CD4-positive, alpha-beta T cell treated with Interleukin-6 at 100 ng/mL for 8 hours (primary cell): ENCODE results near the gene GAS1.

Source experiments
- DNase-seq: peaks from one replicate; pipeline ENCODE4 v3.0.0-alpha.2; 2020; ENCODE audit warnings: mixed read lengths, low spot score

GAS1 gene, protein sequence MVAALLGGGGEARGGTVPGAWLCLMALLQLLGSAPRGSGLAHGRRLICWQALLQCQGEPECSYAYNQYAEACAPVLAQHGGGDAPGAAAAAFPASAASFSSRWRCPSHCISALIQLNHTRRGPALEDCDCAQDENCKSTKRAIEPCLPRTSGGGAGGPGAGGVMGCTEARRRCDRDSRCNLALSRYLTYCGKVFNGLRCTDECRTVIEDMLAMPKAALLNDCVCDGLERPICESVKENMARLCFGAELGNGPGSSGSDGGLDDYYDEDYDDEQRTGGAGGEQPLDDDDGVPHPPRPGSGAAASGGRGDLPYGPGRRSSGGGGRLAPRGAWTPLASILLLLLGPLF

GRCh38 chr9:86947146-86948073 is at the start of gene GAS1:
GAS1 (minus strand) TSS chr9:86947506; CDS start chr9:86946779, 727 bp downstream.
- peak; percentile 68 for DNase-seq

DNA sequence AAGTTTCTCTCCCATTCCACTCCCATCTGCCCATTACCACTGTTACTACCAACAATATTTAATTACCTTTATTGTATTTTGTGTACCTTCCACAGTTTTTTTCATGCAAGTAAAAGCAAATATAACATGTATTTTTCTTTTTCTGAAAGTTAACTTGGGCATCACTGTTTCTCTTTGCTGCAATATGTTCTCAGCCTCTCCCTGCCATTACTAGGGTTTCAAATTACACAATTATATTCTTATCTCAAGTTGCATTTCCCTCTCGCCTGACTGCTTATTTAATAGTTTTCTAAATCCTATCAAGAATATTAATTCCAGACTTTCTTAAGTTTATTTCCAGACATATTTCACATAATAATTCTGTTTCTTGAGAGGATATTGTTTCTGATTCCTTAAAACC is 46.9 kb upstream of the GAS1 start:
- no peak for DNase-seq

DNA sequence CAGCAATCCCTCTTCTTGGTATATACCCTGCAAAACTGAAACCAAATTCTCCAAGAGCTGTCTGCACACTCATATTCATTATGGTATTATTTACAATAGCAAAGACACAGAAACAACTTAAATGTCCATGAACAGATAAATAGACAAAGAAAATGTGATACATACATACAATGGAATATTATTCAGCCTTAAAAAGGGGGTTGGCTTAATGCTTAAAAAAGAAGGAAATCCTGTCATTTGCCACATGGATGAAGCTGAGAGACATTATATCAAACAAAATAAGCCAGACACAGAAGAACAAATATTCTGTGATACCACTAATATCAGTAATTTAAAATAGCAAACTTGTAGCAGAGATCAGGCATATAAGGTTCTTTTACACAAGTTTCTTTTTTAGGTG is 46.5 kb upstream of the GAS1 start:
- DNase-seq, result no peak

- no peak for DNase-seq
Observed at GRCh38 chr9:86991077-86991476, 43.8 kb upstream of the GAS1 start.

DNA sequence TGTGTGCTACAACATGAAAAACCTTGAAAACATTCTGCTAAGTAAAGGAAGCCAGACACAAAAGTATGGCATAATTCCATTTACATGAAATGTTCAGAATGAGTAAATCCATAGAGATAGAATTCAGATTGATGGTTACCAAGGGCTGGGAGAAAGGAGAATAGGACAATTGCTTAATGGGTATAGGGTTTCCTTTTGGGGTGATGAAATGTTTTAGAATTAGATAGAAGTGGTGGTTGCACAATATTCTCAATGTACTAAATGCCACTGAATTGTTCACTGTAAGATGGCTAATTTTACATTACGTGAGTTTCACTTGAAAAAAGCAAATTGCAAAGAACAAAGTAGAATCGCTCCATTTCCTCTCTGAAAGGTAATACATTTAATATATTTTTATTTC is 43.0 kb upstream of the GAS1 start:
- DNase-seq, result no peak

GRCh38 chr9:86987900-86988299 is 40.6 kb upstream of the GAS1 start:
- no peak for DNase-seq

DNA sequence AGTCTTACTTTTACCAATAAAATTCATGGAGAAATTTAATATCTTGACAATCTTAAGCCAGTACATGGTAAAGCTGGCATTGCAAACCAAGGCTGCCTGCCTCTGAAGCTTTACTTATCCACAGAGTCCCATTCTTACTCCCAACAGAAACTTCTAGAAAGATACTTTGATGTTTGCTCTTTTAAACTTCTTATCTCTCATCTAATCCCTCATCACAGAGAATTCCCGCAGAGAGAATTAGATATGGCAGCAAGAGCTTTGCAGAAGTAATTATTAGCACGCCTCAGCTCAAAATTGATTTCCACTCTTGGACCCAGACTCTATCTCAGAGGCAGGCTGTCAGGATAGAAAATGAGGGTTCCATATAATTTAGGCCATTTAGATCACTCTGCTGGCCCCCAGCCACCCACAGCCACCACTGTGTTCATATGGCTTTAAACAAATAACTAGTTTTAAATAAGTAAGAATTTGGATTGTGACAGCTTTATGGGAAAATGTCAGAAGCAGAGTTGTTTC is 37.9 kb upstream of the GAS1 start:
- no peak for DNase-seq

DNA sequence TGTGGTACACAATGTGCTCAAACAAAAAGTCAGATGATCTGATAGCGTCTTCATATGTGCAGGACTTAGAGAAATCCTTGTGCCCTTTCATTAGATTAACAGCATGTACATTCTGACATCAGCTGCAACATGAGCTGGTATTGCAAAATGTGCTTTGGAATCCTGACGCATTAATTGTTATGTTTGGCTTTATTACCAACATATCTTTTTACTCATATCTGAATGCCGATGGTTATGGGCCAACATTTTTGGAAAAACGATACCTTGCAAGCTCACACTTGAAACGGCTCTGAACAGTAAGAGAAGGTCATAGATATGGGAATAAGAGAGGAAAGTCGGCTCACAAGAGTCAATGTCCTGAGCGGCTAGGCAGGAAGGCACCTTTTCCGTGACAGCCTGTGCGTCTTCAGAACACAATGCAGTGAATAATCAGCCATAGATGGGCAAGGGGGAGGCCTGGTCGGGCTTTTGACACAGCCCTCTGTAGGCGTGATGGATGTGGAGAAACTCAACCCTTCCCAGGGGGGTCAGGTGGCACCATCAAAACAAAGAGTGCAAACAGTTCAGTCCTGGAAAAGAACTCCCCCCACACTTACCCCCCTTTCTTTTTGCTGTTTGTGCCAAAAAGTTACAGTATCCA is 36.4 kb upstream of the GAS1 start:
- DNase-seq, result no peak

DNA sequence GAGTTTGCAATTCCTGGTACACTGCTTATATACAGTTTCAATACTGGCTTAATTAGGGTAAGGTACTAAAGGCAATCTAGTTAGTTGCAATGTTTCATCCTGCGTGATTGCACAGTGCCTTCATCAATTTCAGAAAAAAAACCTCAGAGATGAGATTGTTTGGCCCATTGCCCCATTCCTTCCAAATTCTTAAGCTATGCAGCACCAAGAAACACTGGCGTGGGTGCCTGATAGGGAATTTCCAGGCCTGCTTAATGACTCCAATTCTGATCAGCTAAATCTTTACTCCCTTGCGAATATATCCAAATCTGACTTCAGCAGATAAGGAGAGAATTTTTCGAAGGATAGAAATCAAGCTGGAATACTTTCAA is 35.9 kb upstream of the GAS1 start:
- no peak for DNase-seq

DNA sequence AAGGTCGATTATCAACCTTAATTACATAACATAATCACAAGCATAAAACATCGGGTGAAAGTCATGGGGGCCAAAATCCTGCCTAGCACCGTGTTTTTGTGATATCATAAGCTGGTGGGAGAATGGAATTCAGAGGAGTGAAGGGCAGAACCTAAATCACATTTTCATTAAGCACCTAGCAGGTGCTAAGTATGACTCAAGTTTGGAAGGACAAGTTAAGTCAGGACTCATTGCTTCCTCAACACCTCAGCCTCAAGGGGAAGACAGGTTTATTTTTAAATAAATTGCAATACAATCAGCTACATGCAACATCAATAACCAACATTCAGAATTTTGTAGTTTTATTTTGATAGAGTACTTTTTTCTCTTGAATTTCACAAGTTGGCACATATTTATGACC is 33.5 kb upstream of the GAS1 start:
- no peak for DNase-seq

- DNase-seq, result no peak
Observed at GRCh38 chr9:86979657-86980056, 32.4 kb upstream of the GAS1 start.

- DNase-seq, result no peak
Observed at GRCh38 chr9:86978922-86979474, 31.7 kb upstream of the GAS1 start.

DNA sequence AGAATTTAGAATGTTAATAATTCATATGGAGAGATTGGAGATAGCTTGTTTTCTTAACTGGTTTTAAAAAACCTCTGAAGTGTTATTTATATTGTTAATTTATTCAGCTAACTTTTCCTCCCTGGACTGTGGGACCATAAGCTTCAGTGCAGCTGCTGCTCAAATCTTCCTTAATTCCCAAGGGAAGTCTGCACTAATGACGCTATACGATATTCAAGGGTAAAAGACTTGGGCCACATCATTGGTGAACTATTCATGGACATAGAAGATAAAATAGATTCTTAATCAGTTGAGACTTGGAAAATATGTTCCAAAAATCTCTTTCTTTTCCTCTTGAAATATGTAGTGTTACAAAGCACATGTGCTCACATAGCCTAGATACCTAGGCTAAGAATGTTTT is 31.1 kb upstream of the GAS1 start:
- DNase-seq, result no peak

- no peak for DNase-seq
Observed at GRCh38 chr9:86977205-86977835, 30.0 kb upstream of the GAS1 start.

GRCh38 chr9:86975606-86976005 is 28.3 kb upstream of the GAS1 start:
- DNase-seq, result no peak

- DNase-seq, result no peak
Observed at GRCh38 chr9:86975036-86975435, 27.7 kb upstream of the GAS1 start.

GRCh38 chr9:86974421-86974820 is 27.1 kb upstream of the GAS1 start:
- no peak for DNase-seq

- DNase-seq, result no peak
Observed at GRCh38 chr9:86971742-86972141, 24.4 kb upstream of the GAS1 start.

DNA sequence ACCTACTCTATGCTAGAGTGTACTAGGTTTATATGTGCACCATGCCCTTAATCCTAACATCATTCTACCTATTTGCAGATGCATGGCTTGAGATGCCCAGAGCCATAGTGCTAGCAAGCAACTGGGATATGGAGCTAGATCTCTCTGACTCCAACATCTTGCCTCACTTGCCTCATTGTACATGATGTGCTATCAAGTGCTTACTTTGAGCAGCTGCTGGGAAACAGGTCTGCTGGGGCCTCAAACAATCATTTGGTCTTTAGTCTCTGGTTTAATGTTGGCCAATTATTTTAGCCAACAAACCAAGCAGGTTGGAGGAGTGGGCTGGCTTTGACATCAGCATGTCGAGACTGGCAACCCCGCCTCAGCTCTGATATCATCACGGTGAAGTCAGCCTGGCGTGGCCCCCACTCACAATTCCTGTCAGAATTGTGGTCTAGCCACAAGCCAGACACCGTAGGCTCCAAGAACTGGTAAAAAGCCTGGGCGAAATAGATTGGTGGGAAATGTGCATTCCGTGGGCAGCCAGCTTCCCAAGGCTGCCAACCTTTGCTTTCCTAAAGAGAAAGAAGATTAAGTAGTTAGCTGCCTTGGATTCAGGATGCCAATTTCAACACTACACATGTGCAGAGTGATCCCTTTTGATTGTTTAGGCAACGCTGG is 21.1 kb upstream of the GAS1 start:
- DNase-seq, result no peak

DNA sequence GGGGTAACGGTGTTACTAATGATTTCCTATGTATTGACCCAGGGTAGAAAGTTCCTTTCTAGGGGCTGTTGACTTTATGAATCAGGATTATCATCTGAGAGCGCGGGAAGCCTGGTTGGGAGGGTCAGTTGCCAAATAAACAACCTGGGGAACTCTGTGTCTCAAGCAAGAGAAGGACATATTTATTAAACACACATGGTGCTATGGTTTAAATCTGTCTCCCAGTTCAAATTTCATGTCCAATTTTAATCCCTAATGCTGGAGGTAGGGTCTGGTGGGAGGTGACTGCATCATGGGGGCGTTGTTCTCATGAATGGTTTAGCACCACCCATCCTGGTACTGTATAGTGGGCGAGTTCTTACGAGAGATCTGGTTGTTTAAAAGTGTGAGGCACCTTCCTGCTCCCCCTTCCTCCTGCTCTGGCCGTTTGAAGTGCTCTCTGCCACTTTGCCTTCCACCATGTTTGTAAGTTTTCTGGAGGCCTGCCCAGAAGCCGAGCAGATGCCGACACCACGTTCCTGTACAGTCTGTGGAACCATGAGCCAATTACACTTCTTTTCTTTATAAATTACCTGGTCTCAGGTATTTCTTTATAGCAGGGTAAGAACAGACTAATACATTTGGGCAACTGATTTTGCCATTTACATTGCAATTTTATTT is 19.7 kb upstream of the GAS1 start:
- DNase-seq, result no peak
